Measurements from ENCODE around the gene CBX4.
A peak's percentile ranks its signal among the peaks of the same experiment; 100 is the strongest.

Gene CBX4

DNA sequence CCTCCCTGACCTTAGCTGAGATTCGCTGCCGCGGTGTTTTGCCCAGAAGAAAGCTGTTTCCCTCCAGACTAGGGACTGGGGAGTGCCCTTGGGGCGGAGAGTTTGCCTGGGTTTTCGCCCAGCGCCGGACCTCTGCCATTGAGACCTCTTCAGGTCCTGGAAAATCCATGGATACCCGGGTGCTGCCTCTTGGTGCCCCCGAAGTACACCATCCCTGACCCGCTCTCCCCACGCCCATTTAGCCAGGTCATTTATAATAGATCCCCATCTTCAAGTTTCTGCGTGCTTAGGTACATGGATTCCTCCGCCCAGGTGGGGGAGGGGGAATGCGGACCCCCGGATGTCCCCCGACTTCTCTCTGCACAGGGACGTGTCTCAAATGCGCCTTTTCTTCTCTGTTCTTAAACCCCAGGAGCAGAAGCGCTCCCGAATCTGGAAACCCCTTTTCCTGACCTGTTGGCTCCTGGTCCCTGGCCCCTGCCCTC is 27.3 kb downstream of the CBX4 start:
- no peak for DNase-seq

GRCh38 chr17:79811011-79811867 is 28.0 kb downstream of the CBX4 start:
- peak; percentile 60 for DNase-seq

GRCh38 chr17:79810130-79811010 is 28.9 kb downstream of the CBX4 start:
- peak; percentile 46 for DNase-seq

DNA sequence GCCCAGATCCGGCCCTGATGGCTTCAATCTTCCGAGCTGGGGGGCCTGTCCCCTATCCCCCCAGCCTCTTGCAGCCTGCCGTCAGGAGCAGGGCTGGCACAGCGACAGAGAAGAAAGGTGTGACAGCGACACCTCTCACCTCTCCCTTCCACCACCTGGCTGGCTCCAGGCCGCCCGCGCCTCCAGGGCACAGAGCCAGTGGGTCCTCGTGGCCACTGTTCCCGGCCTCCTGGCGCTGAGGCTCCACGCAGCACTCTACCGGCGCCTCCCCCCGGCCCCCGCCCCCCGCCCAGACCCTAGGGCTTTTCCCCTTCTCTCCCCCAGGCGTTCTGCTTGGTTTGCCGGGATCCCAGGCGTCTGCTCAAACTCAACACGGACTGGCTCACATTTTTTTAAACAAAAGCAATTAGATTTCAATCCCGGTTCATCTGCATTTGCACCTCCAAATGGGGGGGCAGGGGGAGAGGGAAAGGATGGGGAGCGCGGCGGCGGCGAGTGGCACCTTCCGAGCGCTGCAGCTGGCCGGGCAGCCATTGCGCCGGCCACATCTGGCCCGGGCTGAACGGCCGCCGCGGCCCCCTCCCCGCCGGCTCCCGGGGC is 29.6 kb downstream of the CBX4 start:
- DNase-seq: no peak

DNA sequence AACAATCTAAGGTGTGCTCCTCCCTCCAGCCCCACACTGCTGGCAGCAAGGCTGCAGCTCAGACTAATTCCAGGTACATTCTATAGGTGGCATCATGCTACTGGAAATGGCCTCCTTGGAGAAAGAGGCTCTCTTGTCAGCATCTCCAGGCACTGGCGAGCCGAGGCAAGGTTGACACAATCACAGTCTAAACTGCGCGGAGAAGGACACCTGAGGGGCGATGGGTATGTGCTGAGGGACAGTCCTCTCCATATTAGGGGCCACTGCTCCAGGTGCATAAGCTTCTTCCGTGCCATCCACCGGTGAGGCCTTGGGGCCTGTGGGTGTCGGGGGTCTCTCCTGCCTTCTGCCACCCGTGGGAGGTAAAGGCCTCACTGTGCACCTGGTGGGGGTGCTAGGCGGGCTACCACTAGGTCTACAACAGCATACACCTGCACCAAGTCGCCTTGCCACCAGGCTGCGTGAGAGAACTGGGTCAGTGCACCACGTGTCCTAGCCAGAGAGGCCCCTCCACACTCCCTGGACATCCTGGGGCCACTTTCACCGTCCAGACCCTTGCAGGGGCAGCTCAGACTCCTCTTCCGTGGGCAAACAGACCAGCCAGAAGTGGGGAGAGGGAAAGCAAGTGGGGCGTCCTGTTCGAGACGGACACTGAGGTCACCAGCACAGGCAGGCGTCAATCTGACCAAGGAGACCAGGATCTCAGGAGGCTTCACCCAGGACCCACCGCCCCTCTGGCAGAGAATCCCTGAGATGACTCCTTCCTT is 30.3 kb downstream of the CBX4 start:
- DNase-seq: peak; percentile 25

- no peak for DNase-seq
Observed at GRCh38 chr17:79806863-79807720, 32.1 kb downstream of the CBX4 start.

DNA sequence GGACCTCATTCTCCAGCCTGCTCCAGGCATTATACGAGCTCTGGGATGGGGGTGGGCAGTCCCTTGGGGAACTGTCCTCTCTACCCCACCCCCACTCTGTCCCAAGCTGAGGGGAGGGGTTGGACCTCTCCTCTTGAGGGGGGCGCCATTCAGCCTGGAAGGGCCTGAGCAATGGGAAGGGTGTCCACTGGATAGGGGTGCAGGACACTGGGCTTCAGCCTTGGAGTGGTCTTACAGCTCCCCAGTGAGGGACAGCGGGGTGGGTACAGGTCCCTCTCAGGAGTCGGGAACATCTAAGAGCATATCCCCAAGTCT is 32.8 kb downstream of the CBX4 start:
- DNase-seq: no peak

DNA sequence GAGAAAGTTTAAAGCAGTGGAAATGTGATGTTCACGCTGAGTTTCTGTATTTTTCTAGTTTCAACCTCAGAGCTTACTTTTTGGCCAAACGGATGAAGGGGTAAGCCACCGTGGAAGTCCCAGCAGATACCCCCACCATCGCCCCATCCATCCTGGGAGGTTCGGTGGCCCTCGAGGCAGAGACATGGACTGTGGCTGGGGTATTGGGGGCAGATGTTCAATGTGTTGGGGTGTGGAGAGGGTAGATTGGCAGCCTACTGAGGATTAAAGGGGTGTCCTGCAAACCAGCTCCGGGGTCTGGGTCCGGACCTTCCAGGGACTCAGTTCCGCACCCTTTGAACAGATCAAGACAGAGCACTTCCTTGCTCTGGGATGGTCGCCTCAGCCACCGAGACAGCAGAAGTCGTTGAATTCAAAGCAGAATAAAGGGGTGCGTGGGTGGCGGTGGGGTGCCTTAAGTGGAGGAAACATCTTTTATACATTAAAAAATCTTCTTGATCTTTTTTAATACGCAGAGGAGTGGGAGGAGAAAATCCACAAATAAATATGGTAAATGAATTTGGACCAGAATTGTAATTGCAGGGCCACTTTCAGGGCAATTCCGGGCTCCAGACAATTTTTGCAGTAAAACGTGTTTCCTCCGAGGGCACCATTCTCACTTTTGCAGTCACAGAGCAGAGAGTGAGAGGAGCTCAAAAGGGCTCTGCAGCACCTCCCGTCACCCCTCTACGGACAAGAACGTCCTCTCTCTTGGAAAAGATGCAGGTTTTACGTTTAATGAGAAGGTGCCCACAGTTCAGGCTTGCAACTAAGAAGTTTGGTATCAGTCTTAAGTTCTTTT is 34.2 kb downstream of the CBX4 start:
- DNase-seq: peak; percentile 2

DNA sequence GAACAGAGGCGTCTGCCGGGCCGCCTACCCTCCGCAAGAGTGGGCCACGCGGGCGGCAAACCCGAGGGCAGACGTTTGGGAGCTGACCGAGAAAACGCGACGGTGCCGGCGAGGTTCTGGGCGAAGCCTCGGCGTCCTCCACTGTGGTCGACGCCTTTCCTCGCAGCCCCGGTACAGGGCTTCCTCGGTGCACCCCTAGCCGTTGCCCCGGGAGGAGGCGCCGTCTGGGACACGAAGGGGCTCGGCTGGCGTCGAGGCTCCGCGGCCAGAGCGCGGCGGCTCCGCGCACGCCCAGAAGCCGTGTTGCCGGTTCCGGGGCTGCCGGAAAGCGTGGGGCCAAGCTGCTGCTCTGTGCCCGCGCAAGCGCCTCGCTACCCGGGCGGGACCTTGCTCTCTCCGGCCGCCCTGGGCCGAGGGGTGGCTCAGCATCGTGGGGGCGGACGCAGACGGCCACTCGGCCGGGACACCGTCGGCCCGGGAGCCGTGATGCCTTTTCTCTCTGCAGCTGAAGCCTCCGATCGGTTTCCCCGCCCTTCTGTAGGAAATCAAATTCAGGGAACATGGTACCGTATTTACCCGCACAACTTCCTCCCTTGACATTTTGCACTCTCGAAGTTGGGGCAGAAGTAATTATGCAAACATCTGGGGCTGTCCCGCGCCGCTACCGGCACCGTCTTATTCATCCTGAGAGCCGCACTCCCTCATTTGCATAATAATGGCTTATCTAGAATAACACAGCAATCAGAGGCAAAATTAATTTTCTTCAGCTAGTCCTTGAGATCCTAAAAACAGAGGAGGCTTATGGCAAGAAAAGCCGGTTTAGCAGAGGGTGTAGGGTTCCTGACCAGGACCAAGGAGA is 35.0 kb downstream of the CBX4 start:
- DNase-seq: peak; percentile 62

DNA sequence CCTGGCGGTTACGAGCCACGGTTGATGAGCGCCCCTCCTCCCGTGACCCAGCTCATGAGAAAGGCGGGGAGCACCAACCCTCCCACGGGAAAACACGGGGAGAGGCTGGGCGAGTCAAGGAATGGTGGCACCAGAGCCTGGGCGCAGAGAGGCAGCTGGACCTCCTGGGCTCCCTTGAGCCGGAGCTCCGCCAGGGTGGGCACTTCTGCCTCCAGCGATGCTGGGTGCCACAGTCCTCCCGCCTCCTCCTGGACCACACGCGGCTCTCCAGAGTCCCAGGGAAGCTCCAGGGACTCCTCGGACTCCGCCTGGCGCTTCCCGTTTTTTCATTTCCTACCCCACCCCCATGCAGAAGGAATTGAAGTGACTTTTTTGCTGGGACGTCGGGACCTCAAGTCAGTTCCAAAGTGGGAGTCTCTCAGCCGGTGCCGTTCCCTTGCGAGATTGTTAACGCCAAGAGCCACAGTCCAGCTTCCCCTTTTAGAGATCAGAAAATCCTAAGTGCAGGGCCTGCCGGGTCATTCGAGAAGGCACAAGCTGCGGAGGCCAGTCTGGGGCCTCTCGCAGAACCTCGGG is 35.7 kb downstream of the CBX4 start:
- DNase-seq: peak; percentile 11

GRCh38 chr17:79802736-79803420 is 36.4 kb downstream of the CBX4 start:
- peak; percentile 47 for DNase-seq

DNA sequence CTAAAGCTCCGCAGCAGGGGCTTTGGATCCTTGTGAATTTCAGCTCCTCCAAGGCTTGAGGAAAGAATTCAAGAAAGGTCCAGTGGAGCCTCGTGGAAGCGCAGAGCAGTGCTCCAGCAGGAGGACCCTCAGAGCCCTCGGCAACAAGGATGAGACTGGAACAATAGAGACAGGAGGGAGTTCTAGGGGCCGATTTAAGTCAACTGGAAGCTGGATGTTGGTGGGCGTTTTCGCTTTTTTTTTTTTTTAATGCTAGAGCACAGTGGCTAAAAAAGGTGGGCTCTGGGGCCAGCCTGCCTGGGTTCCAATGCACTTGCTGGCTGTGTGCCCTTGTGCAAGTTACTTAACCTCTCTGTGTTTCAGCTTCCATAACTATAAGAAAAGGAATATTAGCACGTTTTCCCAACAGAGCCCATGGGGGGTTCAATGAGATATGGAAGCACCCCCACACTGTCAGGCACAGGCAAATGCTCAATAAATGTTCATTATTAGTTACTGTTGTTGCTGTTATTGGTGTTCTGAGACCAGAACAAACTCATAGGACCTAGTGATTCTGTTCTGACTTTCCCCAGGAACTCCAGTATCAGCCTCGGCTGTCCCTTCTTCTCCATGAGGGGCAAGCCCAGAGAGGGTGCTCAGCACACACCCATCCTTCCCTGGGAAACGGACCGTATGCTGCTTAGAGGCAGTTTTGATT is 37.1 kb downstream of the CBX4 start:
- DNase-seq: peak; percentile 11

GRCh38 chr17:79801156-79802038 is 37.8 kb downstream of the CBX4 start:
- no peak for DNase-seq

GRCh38 chr17:79800325-79801155 is 38.7 kb downstream of the CBX4 start:
- peak; percentile 49 for DNase-seq

DNA sequence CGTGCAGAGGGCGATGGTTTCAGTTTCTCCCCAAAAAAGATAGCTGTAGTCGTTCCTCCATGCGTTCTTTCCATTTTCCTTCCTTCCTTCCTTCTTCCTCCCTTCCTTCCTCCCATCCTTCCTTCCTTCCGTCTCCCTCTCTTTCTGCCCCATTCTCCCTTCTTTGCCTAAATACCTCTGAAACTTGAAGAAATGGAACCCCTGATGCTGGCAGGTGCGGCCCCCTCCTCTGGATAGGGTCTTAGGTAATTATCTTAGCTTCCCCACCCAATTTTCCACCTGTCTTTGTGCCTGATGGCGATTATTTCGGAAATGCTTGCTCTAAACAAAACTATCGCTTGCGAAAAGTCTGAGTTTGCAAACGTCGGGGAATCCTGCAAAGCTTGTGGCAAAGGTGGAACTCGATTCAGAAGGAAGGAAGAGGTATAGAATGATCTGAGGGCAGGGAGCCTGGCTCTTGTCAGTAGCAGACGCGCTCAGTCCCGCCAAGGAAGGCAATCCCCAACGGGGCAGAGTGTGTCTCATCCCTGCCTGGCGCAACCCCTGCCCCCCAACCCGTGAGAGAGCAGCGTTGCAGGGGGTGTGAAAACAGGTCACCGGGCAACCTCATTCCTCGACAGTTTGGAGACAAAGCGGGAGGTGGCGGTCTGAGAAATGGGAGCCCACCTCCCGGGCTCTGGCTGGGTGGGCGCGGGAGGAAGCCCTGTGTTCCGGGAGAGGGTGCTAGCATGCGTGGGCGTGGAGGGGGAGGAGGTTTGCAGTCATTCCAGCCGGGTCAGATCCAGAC is 39.5 kb downstream of the CBX4 start:
- no peak for DNase-seq
